Pancreas (tissue), 10 donors: ENCODE data around the gene MDH2. TPM values are rescaled to one million over a fixed set of nuclear protein-coding genes. Genes with fewer than 3 reads are reported as not detected.
A peak's percentile ranks its signal among the peaks of the same experiment; 100 is the strongest.

Source experiments
- ATAC-seq, 4 donors: fragments of 200-7000 bp; cut with Tn5 transposase; one replicate each; pipeline versions ENCODE4 v1.8.0 to v1.9.1; 2020; ENCODE audit warnings: mild to moderate bottlenecking in 4 of 4, moderate library complexity in 4 of 4
- DNase-seq, 6 donors: peaks; one replicate each; pipeline ENCODE4 v3.0.0-alpha.2; 2020
- FAIRE-seq: peaks from 2 replicates; lab custom pipeline; 2012; peaks lifted over from hg19 to GRCh38; lab: Jason Lieb, UNC
- H3K27ac ChIP-seq, 4 donors: fragments of 200-600 bp; sonication (generic); 1 replicate in 3 of 4; 2 replicates in 1 of 4; pipeline versions ENCODE4 v1.5.0 to v1.8.0; 2020
- H3K27me3 ChIP-seq, 4 donors: fragments of 200-600 bp; one replicate each; pipeline ENCODE4 v1.8.0; 2021
- H3K36me3 ChIP-seq, 3 donors: fragments of 200-600 bp; sonication (generic) in 1 of 3; one replicate each; pipeline versions ENCODE4 v1.5.0 to v1.8.0; 2020 to 2021
- H3K4me1 ChIP-seq, 3 donors: fragments of 200-600 bp; one replicate each; pipeline ENCODE4 v1.8.0; 2021
- H3K4me3 ChIP-seq, 4 donors: fragments of 200-600 bp; sonication (generic) in 2 of 4; one replicate each; pipeline versions ENCODE4 v1.5.0 to v1.8.0; 2020 to 2021
- H3K9me3 ChIP-seq, 4 donors: fragments of 200-600 bp; one replicate each; pipeline ENCODE4 v1.8.0; 2021
- CTCF ChIP-seq, 4 donors: fragments of 200-600 bp; sonication (generic) in 3 of 4; IDR thresholded peaks; one replicate each; pipeline versions ENCODE4 v1.5.0 to v1.8.0; 2021; ENCODE audit warnings: antibody characterized with exemption in 4 of 4
- WGBS, 2 donors: extraction: QIAGEN DNeasy Blood & Tissue Kit; methylation state at CpG; one replicate each; pipeline ENCODE4 v1.1.7; 2013; 5-methylcytosine and 5-hydroxymethylcytosine counted together
- intact Hi-C, 3 donors: fragments of 100-400 bp; cut with DNase I; formaldehyde crosslinking; loops; one replicate each; pipeline versions ENCODE4 v1.11.1 to v1.14.2; 2022
- polyA plus RNA-seq, 2 donors: library from polyadenylated mRNA; stranded (reverse); fragments of 200-250 nt; gene quantifications; one replicate each; pipeline ENCODE4 v1.2.3, GENCODE V29; 2013
- total RNA-seq, 6 donors: library from RNA; stranded (reverse); fragmentation: NEBNext Ultra II Directional in 4 of 6; extraction: Animal tissue kit (Norgen Biotek cat#: 25700) in 4 of 6; gene quantifications; one replicate each; pipeline versions ENCODE4 v1.2.1 to v1.2.4, GENCODE V29; 2021 to 2023
- donor health status: healthy with polysubstance abuse.
- donor health status: DM: no; HTN: no; CAD: no; lungs with moderate emphysema.
- donor health status: DM: no; HTN: no; CAD: no.
- donor health status: control.
- donor health status: control.
- donor health status: Bipolar disorder and iron deficiency.
- donor health status: DM: yes; HTN: yes; CAD: no.
- donor health status: DM: no; HTN: no; CAD: no.
- donor health status: DM: no; HTN: no; CAD: no.
- donor health status: DM: yes; HTN: yes; CAD: no.

Gene MDH2
- total and polyA plus RNA-seq, 8 donors = 36.3 to 106 (median 79.2) TPM

- Histone ChIP-seq H3K4me1 (no peaks in the 10 kb centered on the region), H3K36me3 (no peaks in the 10 kb centered on the region), H3K9me3 (no peaks in the 10 kb centered on the region), H3K27me3 (no peaks in the 10 kb centered on the region), H3K27ac (no peak overlapping the region), H3K4me3 (no peak overlapping the region)
- WGBS, 2 donors = 97 to 100% methylated on average over 1 of the region's 1 CpG
- intact Hi-C loops = no loop called here
- ATAC-seq (no peak), DNase-seq (peak in 1 of 6 donors; percentile 6), FAIRE-seq (no peak)
- no peak for TF ChIP-seq CTCF (IDR thresholded peaks at IDR 0.05)
Measured at GRCh38 chr7:76031964-76032363, 15.9 kb upstream of the MDH2 start.

- no peaks in the 10 kb centered on the region for H3K27me3 ChIP-seq
- H3K9me3 ChIP-seq = no peaks in the 10 kb centered on the region
- no peak overlapping the region for H3K4me3 ChIP-seq
- FAIRE-seq = no peak
- peak in 2 of 4 donors; percentile 25 to 46 for ATAC-seq
- H3K4me1 ChIP-seq = no peaks in the 10 kb centered on the region
- intact Hi-C loops = no loop called here
- peak in 1 of 6 donors; percentile 33 for DNase-seq
- no peak overlapping the region for H3K27ac ChIP-seq
- 85 to 86% methylated on average over 5 of the region's 5 CpGs for WGBS, 2 donors
- H3K36me3 ChIP-seq = no peaks in the 10 kb centered on the region
- TF ChIP-seq CTCF (IDR thresholded peaks at IDR 0.05) = no peak
Measured at GRCh38 chr7:76037310-76037709, 10.6 kb upstream of the MDH2 start.

- ATAC-seq (no peak), FAIRE-seq (no peak), DNase-seq (peak in 1 of 6 donors; percentile 20)
- no peaks in the 10 kb centered on the region for H3K9me3 ChIP-seq
- peaks cover 1 to 9% (median 4%) of the 10 kb centered on the region in 3 donors for H3K4me1 ChIP-seq
- 95% methylated on average over 6 of the region's 6 CpGs for WGBS, 2 donors
- H3K4me3 ChIP-seq = no peak overlapping the region
- no peaks in the 10 kb centered on the region for H3K27me3 ChIP-seq
- intact Hi-C loops = no loop called here
- H3K36me3 ChIP-seq = no peaks in the 10 kb centered on the region
- H3K27ac ChIP-seq = no peak overlapping the region
- TF ChIP-seq CTCF (IDR thresholded peaks at IDR 0.05) = no peak
Measured at GRCh38 chr7:76040126-76040525, 7.8 kb upstream of the MDH2 start.

- DNase-seq (no peak), FAIRE-seq (no peak)
- no peak for TF ChIP-seq CTCF (IDR thresholded peaks at IDR 0.05)
Measured at GRCh38 chr7:76044375-76044865, 3.5 kb upstream of the MDH2 start.

GRCh38 chr7:76047305-76047810, 548 bp upstream of the MDH2 start:
- Histone ChIP-seq H3K9me3 (no peaks in the 10 kb centered on the region), H3K27me3 (no peaks in the 10 kb centered on the region), H3K4me1 (peaks cover 9 to 19% (median 14%) of the 10 kb centered on the region in 3 donors), H3K4me3 (peak overlapping the region; percentile 90 to 97 (median 94)), H3K27ac (peak overlapping the region; percentile 85 to 94 (median 90)), H3K36me3 (no peaks in the 10 kb centered on the region)
- ATAC-seq (peak in 3 of 4 donors; percentile 45 to 46 (median 46)), DNase-seq (no peak), FAIRE-seq (no peak)
- TF ChIP-seq CTCF (IDR thresholded peaks at IDR 0.05) = no peak
- intact Hi-C loops = no loop called here
- WGBS, 2 donors = 0 to 1% methylated on average over 21 of the region's 21 CpGs

More at GRCh38 chr7:76044375-76044865, 3.5 kb upstream of the MDH2 start:
- Histone ChIP-seq H3K36me3 (no peaks in the 10 kb centered on the region), H3K27ac (no peak overlapping the region), H3K4me1 (peaks cover 9 to 15% (median 9%) of the 10 kb centered on the region in 3 donors), H3K9me3 (no peaks in the 10 kb centered on the region), H3K27me3 (no peaks in the 10 kb centered on the region), H3K4me3 (no peak overlapping the region)
- intact Hi-C loops = no loop called here
- no peak for ATAC-seq
- WGBS, 2 donors = 63 to 64% methylated on average over 7 of the region's 7 CpGs
